Kidney glomerular epithelial cell (primary cell): ENCODE data around the gene DPP3.
A peak's percentile ranks its signal among the peaks of the same experiment; 100 is the strongest.
"Not testable (repeated sequence)": the region's sequence is repeated elsewhere in the genome, so short reads cannot be mapped to it uniquely, and the experiment has no call there.

Experiments used
- DNase-seq: peaks from one replicate; lab custom pipeline; 2025; lab: John Stamatoyannopoulos, UW

The DPP3 gene

GRCh38 chr11:66532784-66533183 is 52.5 kb downstream of the DPP3 start:
- DNase-seq = no peak

- DNase-seq = no peak
Observed at GRCh38 chr11:66539170-66539869, 59.1 kb downstream of the DPP3 start.

- DNase-seq = no peak
Observed at GRCh38 chr11:66539870-66540213, 59.6 kb downstream of the DPP3 start.

GRCh38 chr11:66540598-66540997 is 60.4 kb downstream of the DPP3 start:
- not testable (repeated sequence) for DNase-seq

- DNase-seq = no peak
Observed at GRCh38 chr11:66541892-66542291, 61.7 kb downstream of the DPP3 start.

DNA sequence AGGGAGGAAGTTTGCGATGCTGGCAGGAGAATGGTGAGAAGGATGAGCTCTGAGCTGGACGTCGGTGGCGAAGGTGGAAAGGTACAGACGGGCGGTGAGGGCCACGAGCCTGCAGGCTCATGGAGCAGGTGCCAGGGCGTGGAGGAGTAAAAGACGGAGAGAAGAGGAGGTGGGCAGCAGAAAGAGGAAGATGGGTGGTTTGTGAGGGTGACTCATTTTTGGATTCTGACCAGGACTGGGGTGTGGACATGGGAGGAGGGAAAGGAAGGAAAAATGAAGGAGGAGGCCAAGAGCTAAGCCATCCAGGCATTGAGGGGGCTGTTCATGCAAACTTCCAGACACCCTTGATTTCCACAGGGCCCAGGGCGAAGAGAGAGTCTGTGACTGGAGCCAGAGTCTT is 62.1 kb downstream of the DPP3 start:
- DNase-seq = no peak

GRCh38 chr11:66543263-66544107 is 63.3 kb downstream of the DPP3 start:
- DNase-seq = peak; percentile 39

GRCh38 chr11:66544952-66545351 is 64.7 kb downstream of the DPP3 start:
- not testable (repeated sequence) for DNase-seq

DNA sequence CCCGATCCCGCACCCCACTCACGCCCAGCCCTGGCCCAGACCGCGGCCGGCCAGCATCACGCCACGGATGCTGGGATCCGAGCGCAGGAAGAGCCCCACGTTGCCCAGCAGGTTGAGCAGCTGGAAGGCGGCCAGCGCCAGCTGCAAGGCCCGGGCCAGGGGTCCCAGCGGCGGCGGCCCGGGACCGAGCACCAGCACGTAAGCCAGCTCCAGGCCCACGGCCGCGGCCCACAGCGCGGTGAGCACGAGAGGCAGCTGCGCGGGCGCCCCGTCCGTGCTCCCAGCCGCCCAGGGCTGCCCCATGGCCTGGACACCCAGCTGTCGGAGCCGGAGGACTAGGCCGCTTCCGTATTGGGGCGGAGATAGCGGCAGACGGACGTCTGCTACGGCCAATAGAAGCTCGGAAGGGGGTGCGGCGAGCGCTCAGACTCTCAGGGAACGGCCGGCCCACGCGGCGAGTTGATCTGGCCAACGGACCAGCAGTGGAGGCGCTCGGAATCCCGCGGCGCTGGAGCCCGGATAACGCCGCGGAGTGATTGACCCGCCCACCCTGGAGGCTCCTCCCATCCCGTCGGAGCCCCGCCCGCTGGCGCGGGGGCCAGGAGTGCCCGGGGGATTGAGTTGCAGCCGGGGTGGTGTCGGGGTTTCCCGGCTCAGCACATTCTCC is 65.6 kb downstream of the DPP3 start, which contains the start of gene ZDHHC24:
TSS of gene ZDHHC24 (minus strand) at position 348 of the 667 bp plus-strand sequence. CDS start at position 303, 45 bp downstream.
- DNase-seq = peak; percentile 91

DNA sequence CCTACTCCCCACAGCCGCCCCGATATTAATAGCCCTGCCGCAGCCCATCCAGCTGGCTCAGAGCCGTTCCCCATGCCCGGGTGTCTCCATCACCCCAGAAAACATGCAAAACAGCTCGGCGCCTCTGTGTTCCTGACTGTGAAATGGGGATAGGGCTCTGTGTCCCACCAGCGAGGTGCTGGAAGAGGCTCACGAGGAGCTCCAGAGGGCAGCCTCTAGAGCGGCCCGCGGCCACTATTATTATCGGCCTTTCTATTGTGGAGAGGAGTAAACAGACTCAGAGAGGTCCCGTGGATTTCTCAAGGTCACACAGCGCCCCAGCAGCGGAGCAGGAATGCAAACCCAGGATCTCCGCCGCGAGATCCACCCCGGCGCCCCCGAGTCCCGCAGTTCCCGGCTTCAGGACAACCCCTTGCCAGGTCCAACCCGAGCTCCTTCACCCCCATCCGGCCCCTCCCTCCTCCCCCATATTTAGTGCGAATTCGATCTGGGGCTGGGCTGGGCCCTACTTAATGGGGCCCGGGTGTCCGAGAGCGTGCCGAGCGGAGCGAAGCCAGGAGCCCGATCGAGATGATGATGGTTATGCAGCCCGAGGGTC is 66.2 kb downstream of the DPP3 start, which contains the start of gene ACTN3:
TSS of gene ACTN3 (plus strand) at position 536 of the 598 bp plus-strand sequence. CDS start at position 571, 35 bp downstream.
- DNase-seq = no peak

DNA sequence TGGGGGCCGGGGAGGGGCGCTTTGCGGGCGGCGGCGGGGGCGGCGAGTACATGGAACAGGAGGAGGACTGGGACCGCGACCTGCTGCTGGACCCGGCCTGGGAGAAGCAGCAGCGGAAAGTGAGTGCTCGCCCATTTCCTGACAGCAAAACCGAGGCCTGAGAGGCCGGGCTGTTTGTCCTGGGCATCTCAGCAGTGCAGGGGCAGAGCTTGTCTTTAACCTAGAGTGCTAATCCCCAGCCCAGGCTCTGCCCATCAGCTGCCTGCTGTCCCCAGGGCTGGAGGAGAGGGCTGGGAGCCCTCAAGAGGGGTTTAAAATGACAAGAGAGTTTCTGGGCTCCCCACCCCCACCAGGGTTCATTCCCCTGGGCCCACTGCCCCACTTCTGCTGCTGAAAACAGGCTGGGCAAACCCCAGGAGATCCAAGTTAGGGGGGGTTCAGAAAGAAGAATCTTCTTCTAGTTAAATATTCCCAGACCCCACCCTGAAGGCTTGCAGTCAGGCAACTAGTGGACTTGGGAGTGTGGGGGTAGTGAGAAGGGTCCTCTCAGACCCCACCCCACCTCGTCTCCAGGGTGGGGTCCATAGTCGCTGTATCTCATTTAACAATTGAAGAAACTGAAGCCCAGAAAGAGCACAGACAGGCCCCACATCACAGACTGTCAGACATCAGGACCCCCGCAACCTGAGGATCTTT is 66.9 kb downstream of the DPP3 start:
- DNase-seq = no peak

GRCh38 chr11:66547662-66548009 is 67.4 kb downstream of the DPP3 start:
- no peak for DNase-seq

DNA sequence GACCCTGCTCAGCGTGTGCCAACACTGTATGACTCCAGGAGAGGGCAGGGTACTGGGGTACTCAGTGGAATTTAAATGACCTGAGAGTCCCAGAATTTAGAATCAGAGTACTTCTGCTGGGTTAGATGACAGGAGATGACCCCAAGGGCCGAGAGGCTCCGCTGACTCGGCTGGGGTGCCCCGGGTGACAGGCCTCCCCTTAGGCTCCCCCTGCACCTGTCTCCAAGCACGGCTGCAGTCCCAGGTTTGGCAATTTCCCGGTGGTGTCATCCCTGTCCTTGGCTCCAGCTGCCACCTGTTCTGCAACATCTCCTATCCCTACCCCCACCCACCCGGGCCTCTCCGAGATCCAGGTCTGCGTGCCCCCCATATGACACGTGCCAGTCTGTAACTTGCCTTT is 67.8 kb downstream of the DPP3 start:
- no peak for DNase-seq

- DNase-seq = no peak
Observed at GRCh38 chr11:66548774-66549630, 68.8 kb downstream of the DPP3 start.

GRCh38 chr11:66549696-66550095 is 69.5 kb downstream of the DPP3 start:
- DNase-seq = no peak

DNA sequence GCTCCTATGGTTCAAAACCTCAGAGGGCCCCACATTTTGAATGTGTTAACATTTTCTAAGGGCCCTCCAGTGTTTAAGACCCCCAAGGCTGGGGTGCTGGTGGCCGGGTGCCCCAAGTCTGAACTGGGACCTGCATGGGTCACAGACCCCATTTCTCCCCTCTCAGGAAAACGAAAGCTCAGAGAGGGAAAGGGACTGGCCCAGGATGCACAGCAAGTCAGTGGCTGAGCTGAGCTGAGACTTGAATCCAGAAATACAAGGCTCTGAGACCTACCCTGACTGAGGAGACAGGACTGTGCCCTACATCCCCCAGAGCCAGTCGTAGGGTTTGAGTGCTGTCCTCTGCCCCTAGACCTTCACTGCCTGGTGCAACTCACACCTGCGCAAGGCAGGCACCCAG is 70.7 kb downstream of the DPP3 start:
- no peak for DNase-seq

- no peak for DNase-seq
Observed at GRCh38 chr11:66554602-66555001, 74.4 kb downstream of the DPP3 start.

DNA sequence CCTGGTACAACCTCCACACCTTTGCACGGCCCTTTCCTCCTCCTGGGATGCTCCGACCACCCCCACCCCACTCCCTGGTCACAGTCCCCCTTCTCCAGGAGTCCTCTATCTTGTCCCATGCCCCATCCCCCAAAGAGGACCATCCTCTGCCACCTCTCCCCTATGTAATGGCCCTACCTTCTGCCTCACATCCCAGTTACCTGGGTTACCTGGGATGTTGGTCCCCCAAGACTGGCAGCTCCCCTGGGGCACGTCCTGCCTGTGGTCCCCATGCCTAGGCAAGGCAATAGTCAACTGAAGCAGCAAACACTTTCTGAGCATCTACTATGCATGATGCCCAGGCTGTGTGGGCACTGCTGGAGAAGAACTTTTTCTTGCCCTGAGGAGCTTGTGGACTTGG is 75.2 kb downstream of the DPP3 start:
- DNase-seq = no peak

DNA sequence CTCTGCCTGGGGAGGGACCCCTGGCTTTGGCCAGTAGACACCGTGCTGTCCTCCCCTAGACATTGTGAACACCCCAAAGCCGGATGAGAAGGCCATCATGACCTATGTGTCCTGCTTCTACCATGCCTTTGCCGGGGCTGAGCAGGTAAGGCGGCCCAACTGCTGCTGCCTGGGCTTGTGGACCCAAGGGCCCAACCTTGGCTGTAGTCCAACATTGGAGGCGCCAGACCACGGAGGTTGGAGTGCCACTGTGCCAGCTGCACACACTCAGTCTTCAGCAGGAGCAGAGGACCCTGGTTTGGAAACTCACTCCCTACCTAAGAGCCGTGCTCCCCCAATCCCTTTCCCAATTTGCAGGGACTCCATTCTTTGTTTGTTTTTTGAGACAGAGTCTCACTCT is 75.9 kb downstream of the DPP3 start:
- DNase-seq = no peak

GRCh38 chr11:66557733-66558326 is 77.6 kb downstream of the DPP3 start:
- no peak for DNase-seq
